ENCODE results near the gene CAV2.

CAV2 gene

GRCh38 chr7:116499168-116500077 lies at the start of gene CAV2:
TSS of gene CAV2 (plus strand) at chr7:116499738. CDS start at chr7:116499782, 44 bp downstream.
- peak within 1 kb of the TSS; percentile 73 for H3K4me3 Mint-ChIP-seq
- peaks cover 11% of the 10 kb centered on the region for H3K4me1 Mint-ChIP-seq
- H3K36me3 Mint-ChIP-seq (ENCODE audit: insufficient read depth), result peaks cover 2% of the 10 kb centered on the region
- H3K9me3 Mint-ChIP-seq, result no peaks in the 10 kb centered on the region
- H3K27me3 Mint-ChIP-seq, result peaks cover 46% of the 10 kb centered on the region
- peak; percentile 35 for ATAC-seq (replicated peaks; ENCODE audit: extremely low read depth, poor library complexity, severe bottlenecking)
- DNase-seq (ENCODE audit: low spot score in 2 of 2), result no peak
- H3K27ac Mint-ChIP-seq (ENCODE audit: low read depth), result no peak within 1 kb of the TSS

GRCh38 chr7:116449950-116450349 lies 49.6 kb upstream of the CAV2 start:
- no peak overlapping the region for H3K27ac Mint-ChIP-seq (ENCODE audit: low read depth)
- no peaks in the 10 kb centered on the region for H3K9me3 Mint-ChIP-seq
- ATAC-seq (replicated peaks; ENCODE audit: extremely low read depth, poor library complexity, severe bottlenecking) (no peak), DNase-seq (ENCODE audit: low spot score in 2 of 2) (no peak)
- H3K27me3 Mint-ChIP-seq, result peaks cover 34% of the 10 kb centered on the region
- no peaks in the 10 kb centered on the region for H3K4me1 Mint-ChIP-seq
- H3K36me3 Mint-ChIP-seq (ENCODE audit: insufficient read depth), result no peaks in the 10 kb centered on the region
- no peak overlapping the region for H3K4me3 Mint-ChIP-seq

GRCh38 chr7:116451957-116452729 lies 47.4 kb upstream of the CAV2 start:
- DNase-seq (ENCODE audit: low spot score in 2 of 2), result no peak
- no peak overlapping the region for H3K4me3 Mint-ChIP-seq

GRCh38 chr7:116454377-116454776 lies 45.2 kb upstream of the CAV2 start:
- no peak overlapping the region for H3K4me3 Mint-ChIP-seq
- H3K27me3 Mint-ChIP-seq, result peaks cover 7% of the 10 kb centered on the region
- H3K27ac Mint-ChIP-seq (ENCODE audit: low read depth), result no peak overlapping the region
- ATAC-seq (replicated peaks; ENCODE audit: extremely low read depth, poor library complexity, severe bottlenecking) (no peak), DNase-seq (ENCODE audit: low spot score in 2 of 2) (no peak)
- no peaks in the 10 kb centered on the region for H3K36me3 Mint-ChIP-seq (ENCODE audit: insufficient read depth)
- H3K9me3 Mint-ChIP-seq, result no peaks in the 10 kb centered on the region
- no peaks in the 10 kb centered on the region for H3K4me1 Mint-ChIP-seq

More at GRCh38 chr7:116451957-116452729, 47.4 kb upstream of the CAV2 start:
- Mint-ChIP-seq H3K4me1 (no peaks in the 10 kb centered on the region), H3K36me3 (ENCODE audit: insufficient read depth) (no peaks in the 10 kb centered on the region), H3K27ac (ENCODE audit: low read depth) (no peak overlapping the region), H3K27me3 (peaks cover 16% of the 10 kb centered on the region), H3K9me3 (no peaks in the 10 kb centered on the region)
- no peak for ATAC-seq (replicated peaks; ENCODE audit: extremely low read depth, poor library complexity, severe bottlenecking)

- Mint-ChIP-seq H3K9me3 (no peaks in the 10 kb centered on the region), H3K27ac (ENCODE audit: low read depth) (no peak overlapping the region), H3K27me3 (peaks cover 1% of the 10 kb centered on the region), H3K4me3 (no peak overlapping the region), H3K36me3 (ENCODE audit: insufficient read depth) (no peaks in the 10 kb centered on the region), H3K4me1 (no peaks in the 10 kb centered on the region)
- no peak for DNase-seq (ENCODE audit: low spot score in 2 of 2)
- no peak for ATAC-seq (replicated peaks; ENCODE audit: extremely low read depth, poor library complexity, severe bottlenecking)
These were observed 44.5 kb upstream of the CAV2 start for GRCh38 chr7:116455009-116455408.

GRCh38 chr7:116455499-116455898 lies 44.0 kb upstream of the CAV2 start:
- H3K4me3 Mint-ChIP-seq, result no peak overlapping the region
- ATAC-seq (replicated peaks; ENCODE audit: extremely low read depth, poor library complexity, severe bottlenecking) (no peak), DNase-seq (ENCODE audit: low spot score in 2 of 2) (no peak)
- H3K27me3 Mint-ChIP-seq, result no peaks in the 10 kb centered on the region
- no peaks in the 10 kb centered on the region for H3K9me3 Mint-ChIP-seq
- H3K4me1 Mint-ChIP-seq, result no peaks in the 10 kb centered on the region
- H3K27ac Mint-ChIP-seq (ENCODE audit: low read depth), result no peak overlapping the region
- H3K36me3 Mint-ChIP-seq (ENCODE audit: insufficient read depth), result no peaks in the 10 kb centered on the region

GRCh38 chr7:116461500-116461899 lies 38.0 kb upstream of the CAV2 start:
- no peaks in the 10 kb centered on the region for H3K36me3 Mint-ChIP-seq (ENCODE audit: insufficient read depth)
- DNase-seq (ENCODE audit: low spot score in 2 of 2), result no peak

GRCh38 chr7:116463956-116464355 lies 35.6 kb upstream of the CAV2 start:
- Mint-ChIP-seq H3K27me3 (peaks cover 24% of the 10 kb centered on the region), H3K4me1 (no peaks in the 10 kb centered on the region), H3K4me3 (no peak overlapping the region), H3K9me3 (no peaks in the 10 kb centered on the region), H3K27ac (ENCODE audit: low read depth) (no peak overlapping the region), H3K36me3 (ENCODE audit: insufficient read depth) (no peaks in the 10 kb centered on the region)
- ATAC-seq (replicated peaks; ENCODE audit: extremely low read depth, poor library complexity, severe bottlenecking) (no peak), DNase-seq (ENCODE audit: low spot score in 2 of 2) (no peak)

More at GRCh38 chr7:116461500-116461899, 38.0 kb upstream of the CAV2 start:
- H3K27ac Mint-ChIP-seq (ENCODE audit: low read depth), result no peak overlapping the region
- no peaks in the 10 kb centered on the region for H3K4me1 Mint-ChIP-seq
- ATAC-seq (replicated peaks; ENCODE audit: extremely low read depth, poor library complexity, severe bottlenecking), result no peak
- H3K4me3 Mint-ChIP-seq, result no peak overlapping the region
- peaks cover 12% of the 10 kb centered on the region for H3K27me3 Mint-ChIP-seq
- H3K9me3 Mint-ChIP-seq, result no peaks in the 10 kb centered on the region

- H3K36me3 Mint-ChIP-seq (ENCODE audit: insufficient read depth), result no peaks in the 10 kb centered on the region
These were observed 35.2 kb upstream of the CAV2 start for GRCh38 chr7:116464375-116464774.

GRCh38 chr7:116465125-116465524 lies 34.4 kb upstream of the CAV2 start:
- Mint-ChIP-seq H3K27me3 (peaks cover 27% of the 10 kb centered on the region), H3K4me3 (no peak overlapping the region), H3K27ac (ENCODE audit: low read depth) (no peak overlapping the region), H3K36me3 (ENCODE audit: insufficient read depth) (no peaks in the 10 kb centered on the region), H3K4me1 (no peaks in the 10 kb centered on the region), H3K9me3 (no peaks in the 10 kb centered on the region)
- DNase-seq (ENCODE audit: low spot score in 2 of 2) (no peak), ATAC-seq (replicated peaks; ENCODE audit: extremely low read depth, poor library complexity, severe bottlenecking) (no peak)

More at GRCh38 chr7:116464375-116464774, 35.2 kb upstream of the CAV2 start:
- Mint-ChIP-seq H3K27ac (ENCODE audit: low read depth) (no peak overlapping the region), H3K4me3 (no peak overlapping the region), H3K27me3 (peaks cover 24% of the 10 kb centered on the region), H3K4me1 (no peaks in the 10 kb centered on the region), H3K9me3 (no peaks in the 10 kb centered on the region)
- DNase-seq (ENCODE audit: low spot score in 2 of 2), result no peak
- ATAC-seq (replicated peaks; ENCODE audit: extremely low read depth, poor library complexity, severe bottlenecking), result no peak

GRCh38 chr7:116468534-116468933 lies 31.0 kb upstream of the CAV2 start:
- Mint-ChIP-seq H3K4me1 (no peaks in the 10 kb centered on the region), H3K27me3 (peaks cover 61% of the 10 kb centered on the region), H3K4me3 (no peak overlapping the region), H3K9me3 (no peaks in the 10 kb centered on the region), H3K36me3 (ENCODE audit: insufficient read depth) (no peaks in the 10 kb centered on the region), H3K27ac (ENCODE audit: low read depth) (no peak overlapping the region)
- ATAC-seq (replicated peaks; ENCODE audit: extremely low read depth, poor library complexity, severe bottlenecking), result no peak
- no peak for DNase-seq (ENCODE audit: low spot score in 2 of 2)

- no peaks in the 10 kb centered on the region for H3K9me3 Mint-ChIP-seq
These were observed 21.9 kb upstream of the CAV2 start for GRCh38 chr7:116477625-116478024.

More at GRCh38 chr7:116477625-116478024, 21.9 kb upstream of the CAV2 start:
- Mint-ChIP-seq H3K27me3 (peaks cover 27% of the 10 kb centered on the region), H3K4me1 (peaks cover 4% of the 10 kb centered on the region), H3K4me3 (no peak overlapping the region), H3K36me3 (ENCODE audit: insufficient read depth) (no peaks in the 10 kb centered on the region), H3K27ac (ENCODE audit: low read depth) (no peak overlapping the region)
- DNase-seq (ENCODE audit: low spot score in 2 of 2) (no peak), ATAC-seq (replicated peaks; ENCODE audit: extremely low read depth, poor library complexity, severe bottlenecking) (no peak)
